ENCODE measurements around the gene TTC4.
"Not testable (repeated sequence)": the region's sequence is repeated elsewhere in the genome, so short reads cannot be mapped to it uniquely, and the experiment has no call there.

Gene TTC4

DNA sequence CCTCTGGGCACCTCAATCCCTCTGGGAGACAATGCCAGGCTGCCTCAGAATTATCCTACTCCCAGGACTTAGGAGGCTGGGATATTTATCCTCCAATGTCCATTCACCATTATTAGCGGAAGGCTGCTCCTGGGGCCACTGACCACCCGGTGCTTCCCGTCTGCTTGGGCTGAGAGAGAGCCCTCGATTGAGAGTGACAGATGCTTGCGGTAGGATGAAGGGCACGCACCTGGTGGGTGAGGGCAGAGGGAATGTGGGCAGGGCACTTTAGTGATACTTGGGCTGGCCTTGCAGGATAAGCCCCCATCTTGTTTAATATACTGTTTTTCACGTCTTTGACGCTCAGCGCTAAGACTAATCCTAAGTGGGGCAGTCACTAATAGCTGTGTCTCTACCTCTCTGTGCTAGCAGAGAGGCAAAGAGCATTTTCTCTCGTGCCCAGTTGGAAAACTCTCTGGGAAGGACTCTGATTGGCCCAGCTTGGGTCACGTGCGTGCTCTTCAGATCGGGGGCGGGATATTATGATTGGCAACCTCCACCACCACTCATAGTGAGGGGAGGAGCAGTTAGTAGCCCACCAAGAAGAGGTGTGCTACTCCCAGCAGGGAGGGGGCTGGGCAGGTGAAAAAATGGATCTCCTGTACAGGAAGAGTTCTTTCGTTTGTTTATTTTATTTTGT is 59.3 kb downstream of the TTC4 start:
- Histone ChIP-seq H3K9me3 (no peaks in the 10 kb centered on the region), H3K27ac (no peak overlapping the region), H3K27me3 (no peaks in the 10 kb centered on the region), H3K4me3 (ENCODE audit: low read depth in 1 of 2, low read length in 1 of 2) (no peak overlapping the region), H3K4me1 (ENCODE audit: control insufficient read depth in 1 of 2, insufficient read depth in 1 of 2, low read depth in 1 of 2, low read length in 1 of 2) (no peaks in the 10 kb centered on the region), H3K36me3 (peaks cover 8% of the 10 kb centered on the region)
- TF ChIP-seq, protein P1, sequence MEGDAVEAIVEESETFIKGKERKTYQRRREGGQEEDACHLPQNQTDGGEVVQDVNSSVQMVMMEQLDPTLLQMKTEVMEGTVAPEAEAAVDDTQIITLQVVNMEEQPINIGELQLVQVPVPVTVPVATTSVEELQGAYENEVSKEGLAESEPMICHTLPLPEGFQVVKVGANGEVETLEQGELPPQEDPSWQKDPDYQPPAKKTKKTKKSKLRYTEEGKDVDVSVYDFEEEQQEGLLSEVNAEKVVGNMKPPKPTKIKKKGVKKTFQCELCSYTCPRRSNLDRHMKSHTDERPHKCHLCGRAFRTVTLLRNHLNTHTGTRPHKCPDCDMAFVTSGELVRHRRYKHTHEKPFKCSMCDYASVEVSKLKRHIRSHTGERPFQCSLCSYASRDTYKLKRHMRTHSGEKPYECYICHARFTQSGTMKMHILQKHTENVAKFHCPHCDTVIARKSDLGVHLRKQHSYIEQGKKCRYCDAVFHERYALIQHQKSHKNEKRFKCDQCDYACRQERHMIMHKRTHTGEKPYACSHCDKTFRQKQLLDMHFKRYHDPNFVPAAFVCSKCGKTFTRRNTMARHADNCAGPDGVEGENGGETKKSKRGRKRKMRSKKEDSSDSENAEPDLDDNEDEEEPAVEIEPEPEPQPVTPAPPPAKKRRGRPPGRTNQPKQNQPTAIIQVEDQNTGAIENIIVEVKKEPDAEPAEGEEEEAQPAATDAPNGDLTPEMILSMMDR (IDR thresholded peaks at IDR 0.05): no peak

DNA sequence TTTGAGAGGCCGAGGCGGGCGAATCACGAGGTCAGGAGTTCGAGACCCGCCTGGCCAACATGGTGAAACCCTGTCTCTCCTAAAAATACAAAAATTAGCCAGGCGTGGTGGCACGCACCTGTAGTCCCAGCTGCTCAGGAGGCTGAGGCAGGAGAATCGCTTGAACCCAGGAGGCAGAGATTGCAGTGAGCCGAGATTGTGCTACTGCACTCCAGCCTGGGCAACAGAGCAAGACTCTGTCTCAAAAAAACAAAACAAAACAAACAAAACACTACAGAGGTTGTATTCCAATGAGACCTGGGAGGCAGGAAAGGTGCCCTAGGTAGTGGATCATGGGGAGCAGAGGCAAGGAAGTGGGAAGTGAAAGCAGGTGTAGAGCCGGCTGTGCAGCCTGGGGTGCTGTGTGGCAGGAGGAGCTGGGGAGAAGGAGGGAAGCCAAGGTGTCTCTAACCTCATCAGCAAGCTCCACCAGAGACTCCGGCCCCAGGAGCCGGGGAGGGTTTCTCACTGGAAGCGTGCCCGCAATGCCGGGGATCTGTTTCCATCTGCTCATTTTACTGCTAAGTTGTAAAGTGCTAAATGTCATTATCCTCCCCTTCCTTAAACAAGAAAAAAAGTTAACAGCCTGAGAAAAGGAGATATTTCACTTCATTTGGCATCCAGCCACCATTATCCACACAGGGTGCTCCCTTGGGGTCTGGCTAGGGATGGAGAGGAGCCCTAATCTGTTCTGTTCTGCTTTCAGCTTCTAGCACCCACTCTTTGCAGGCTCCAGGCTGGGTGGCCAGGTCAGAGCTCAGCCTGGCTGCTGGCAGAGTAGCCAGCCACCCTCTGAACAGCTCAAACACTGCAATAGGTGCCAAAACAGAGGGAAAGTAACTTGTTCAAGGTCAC is 60.4 kb downstream of the TTC4 start:
- H3K27ac ChIP-seq; H3K4me1 ChIP-seq (ENCODE audit: control insufficient read depth in 1 of 2, insufficient read depth in 1 of 2, low read depth in 1 of 2, low read length in 1 of 2); H3K27me3 ChIP-seq; H3K9me3 ChIP-seq; H3K4me3 ChIP-seq (ENCODE audit: low read depth in 1 of 2, low read length in 1 of 2): not testable (repeated sequence)
- H3K36me3 ChIP-seq: peaks cover 16% of the 10 kb centered on the region

DNA sequence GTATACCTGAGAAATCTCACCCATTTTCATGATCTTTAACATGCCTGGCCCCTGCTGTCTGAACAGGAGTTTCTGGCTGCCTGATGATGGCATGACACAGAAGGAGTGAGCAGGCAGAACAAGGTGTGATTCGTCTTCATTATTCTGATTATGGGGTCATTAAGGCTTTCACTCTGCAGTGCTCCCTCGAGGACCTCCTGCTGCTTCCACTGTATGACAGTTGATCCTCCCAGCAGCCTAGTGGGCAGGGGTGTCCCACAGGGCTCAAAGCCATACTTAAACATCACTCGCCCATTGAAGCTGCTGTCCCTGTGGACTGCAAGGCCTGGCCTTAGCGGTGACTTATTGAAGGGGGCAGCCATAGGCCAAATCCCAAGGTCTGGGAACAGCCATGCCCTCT is 61.4 kb downstream of the TTC4 start:
- Histone ChIP-seq H3K27ac (no peak overlapping the region), H3K36me3 (peaks cover 21% of the 10 kb centered on the region), H3K4me3 (ENCODE audit: low read depth in 1 of 2, low read length in 1 of 2) (no peak overlapping the region), H3K4me1 (ENCODE audit: control insufficient read depth in 1 of 2, insufficient read depth in 1 of 2, low read depth in 1 of 2, low read length in 1 of 2) (no peaks in the 10 kb centered on the region), H3K27me3 (no peaks in the 10 kb centered on the region), H3K9me3 (no peaks in the 10 kb centered on the region)
- TF ChIP-seq, protein P1 (IDR thresholded peaks at IDR 0.05): no peak

DNA sequence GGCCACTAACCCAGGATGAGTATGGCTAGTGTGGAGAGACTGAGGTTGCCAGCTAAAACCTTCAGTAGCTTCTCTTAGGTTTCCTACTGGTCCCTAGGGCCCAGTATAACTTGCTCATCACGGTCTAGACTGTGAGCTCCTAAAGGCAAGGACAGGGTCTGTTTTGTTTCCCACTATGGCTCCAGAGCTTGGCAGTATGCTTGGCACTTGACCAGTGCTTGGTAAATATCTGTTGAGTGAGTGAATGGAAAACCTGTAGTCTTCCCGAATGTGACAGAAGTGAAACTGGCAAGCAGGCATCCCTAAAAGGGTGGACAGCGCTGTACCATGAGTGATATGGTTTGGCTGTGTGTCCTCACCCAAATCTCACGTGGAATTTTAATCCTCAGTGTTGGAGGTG is 61.8 kb downstream of the TTC4 start:
- no peaks in the 10 kb centered on the region for H3K9me3 ChIP-seq
- H3K36me3 ChIP-seq: peaks cover 21% of the 10 kb centered on the region
- no peaks in the 10 kb centered on the region for H3K27me3 ChIP-seq
- no peak overlapping the region for H3K4me3 ChIP-seq (ENCODE audit: low read depth in 1 of 2, low read length in 1 of 2)
- TF ChIP-seq, protein P1 (IDR thresholded peaks at IDR 0.05): no peak
- H3K4me1 ChIP-seq (ENCODE audit: control insufficient read depth in 1 of 2, insufficient read depth in 1 of 2, low read depth in 1 of 2, low read length in 1 of 2): no peaks in the 10 kb centered on the region
- no peak overlapping the region for H3K27ac ChIP-seq

DNA sequence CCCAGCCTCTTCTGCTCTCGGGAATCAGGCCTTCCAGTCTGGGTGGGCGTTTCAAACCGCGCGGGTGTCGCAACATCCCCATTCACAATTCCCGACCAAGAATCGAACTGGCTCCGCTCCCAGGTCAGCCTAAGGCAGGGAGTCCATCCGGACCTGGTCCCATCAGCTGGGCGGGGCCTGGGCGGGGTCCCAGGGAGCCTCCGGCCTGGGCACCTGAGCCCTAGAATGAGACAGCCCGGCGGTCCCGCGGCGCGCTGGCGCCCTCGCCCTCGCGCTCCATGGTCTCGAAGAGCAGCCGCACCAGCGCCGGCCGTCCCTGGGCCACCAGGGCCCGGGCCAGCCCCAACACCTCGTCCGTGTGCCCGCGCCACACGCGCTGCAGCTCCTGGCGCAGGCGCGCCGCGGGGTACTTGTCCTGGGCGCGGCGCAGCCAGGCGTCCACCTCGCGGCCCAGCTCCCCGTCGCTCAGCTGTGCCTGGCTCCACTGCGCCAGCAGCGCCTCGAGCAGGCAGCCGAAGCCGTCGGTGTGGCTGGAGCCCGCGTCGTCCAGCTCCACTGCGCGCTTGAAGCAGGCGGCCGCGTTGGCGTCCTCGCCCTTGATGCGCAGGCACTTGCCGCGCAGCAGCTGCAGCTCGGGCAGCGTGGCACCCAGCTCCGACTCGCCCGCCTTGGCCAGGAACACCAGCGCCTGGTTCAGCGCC is 65.5 kb downstream of the TTC4 start:
- Histone ChIP-seq H3K4me3 (ENCODE audit: low read depth in 1 of 2, low read length in 1 of 2) (no peak overlapping the region), H3K27ac (no peak overlapping the region), H3K4me1 (ENCODE audit: control insufficient read depth in 1 of 2, insufficient read depth in 1 of 2, low read depth in 1 of 2, low read length in 1 of 2) (no peaks in the 10 kb centered on the region), H3K9me3 (no peaks in the 10 kb centered on the region), H3K36me3 (peaks cover 43% of the 10 kb centered on the region), H3K27me3 (no peaks in the 10 kb centered on the region)
- TF ChIP-seq, protein P1 (IDR thresholded peaks at IDR 0.05): no peak
